ENCODE measurements around the gene HIVEP2. TPM values are rescaled to one million over a fixed set of nuclear protein-coding genes. Genes with fewer than 3 reads are reported as not detected.

The HIVEP2 gene
- total RNA-seq, 4 donors from 2014 or later = 17.5 to 21.8 (median 20.6) TPM

DNA sequence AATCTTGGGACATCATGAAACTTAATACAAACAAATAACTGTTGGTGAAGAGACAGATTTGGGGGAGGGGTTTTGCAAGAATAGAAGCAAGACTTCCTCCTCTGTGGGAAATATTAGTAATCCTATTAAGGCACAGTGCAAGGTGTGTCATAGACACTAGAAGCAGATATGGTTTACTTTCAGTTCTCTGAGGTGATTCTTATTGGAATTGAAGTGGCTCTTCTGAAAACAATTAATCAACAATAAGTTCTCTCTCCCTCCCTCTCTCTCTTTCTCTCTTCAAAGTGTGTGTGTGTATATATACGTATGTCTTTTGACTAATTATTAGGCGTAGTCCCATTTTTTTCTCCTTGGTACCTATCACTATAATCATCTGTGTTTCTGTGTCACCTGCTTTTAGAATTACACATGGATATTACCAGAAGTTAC lies 99.8 kb downstream of the HIVEP2 start:
- TF ChIP-seq CTCF (IDR thresholded peaks at IDR 0.05; ENCODE audit: low read depth) = no peak

DNA sequence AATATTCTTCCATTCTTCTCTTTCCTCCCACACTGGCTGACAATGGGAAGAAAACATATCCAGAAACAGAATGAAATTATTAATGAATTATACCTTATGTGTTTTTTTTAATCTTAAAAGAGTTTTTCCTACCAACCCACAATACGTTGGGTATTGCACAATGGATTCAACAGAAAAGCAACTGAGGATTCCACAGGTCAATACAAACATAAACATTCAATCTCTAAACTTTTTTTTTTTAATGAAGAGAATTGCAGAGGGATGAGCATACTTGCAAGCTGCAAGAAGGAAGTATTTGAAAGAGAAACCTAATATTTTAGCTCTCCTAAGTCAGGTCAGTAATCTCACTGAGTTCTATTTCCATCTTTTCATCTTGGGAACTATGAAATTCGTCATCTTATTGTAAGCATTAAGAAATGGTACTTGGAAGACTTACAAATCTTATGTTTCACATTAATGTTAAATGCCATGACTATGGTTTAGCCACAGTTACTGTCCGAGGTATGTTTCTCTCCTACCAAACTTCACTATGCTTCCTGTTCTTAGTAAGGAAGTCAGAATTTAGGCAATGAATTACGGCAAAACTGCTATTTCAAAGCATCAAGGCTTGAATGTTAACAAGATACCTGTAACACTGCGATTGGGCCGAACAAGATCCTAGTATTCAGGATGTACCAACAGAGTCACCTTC lies 100.8 kb downstream of the HIVEP2 start:
- no peak for TF ChIP-seq CTCF (IDR thresholded peaks at IDR 0.05; ENCODE audit: low read depth)

GRCh38 chr6:142843361-142843760 lies 101.6 kb downstream of the HIVEP2 start:
- TF ChIP-seq CTCF (IDR thresholded peaks at IDR 0.05; ENCODE audit: low read depth) = no peak

DNA sequence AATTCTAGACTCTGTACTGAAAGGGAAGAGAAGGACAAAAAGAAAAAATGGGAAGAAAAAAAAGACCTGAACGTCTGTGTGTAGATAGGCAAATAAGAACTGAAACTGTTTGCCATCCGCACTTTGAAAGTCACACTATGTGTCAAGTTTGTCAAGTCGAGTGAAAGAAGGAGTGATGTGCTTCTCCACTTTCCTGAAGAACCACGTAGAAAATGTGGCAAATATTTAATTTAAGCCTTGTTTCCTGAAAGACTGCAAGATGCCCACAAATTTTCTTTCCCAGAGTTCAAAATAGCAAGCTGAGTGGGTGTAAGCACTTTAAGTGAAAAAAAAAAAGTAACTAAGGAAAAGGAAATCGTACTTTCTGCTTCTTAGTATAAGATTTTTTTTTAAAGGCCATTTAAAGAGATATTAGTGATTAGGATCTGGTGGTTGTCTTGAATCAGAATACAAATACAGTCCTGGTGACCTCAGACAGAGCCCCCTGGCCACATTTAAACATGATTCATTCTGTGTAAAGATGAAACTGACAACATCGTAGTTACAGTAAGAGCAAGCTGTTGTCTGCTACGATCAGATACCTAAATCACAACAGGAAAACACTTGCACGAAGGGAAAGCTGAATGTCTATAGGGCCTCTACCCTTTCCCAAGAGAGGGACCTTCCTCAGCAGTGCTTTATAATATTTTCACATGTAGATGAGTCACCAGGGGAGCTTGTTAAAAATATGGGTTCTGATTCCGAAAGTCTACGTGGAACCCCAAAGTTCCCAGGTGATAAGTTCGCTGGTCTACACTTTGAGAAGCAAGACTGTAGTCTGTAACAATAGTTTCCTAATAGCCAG lies 102.3 kb downstream of the HIVEP2 start:
- no peak for TF ChIP-seq CTCF (IDR thresholded peaks at IDR 0.05; ENCODE audit: low read depth)

DNA sequence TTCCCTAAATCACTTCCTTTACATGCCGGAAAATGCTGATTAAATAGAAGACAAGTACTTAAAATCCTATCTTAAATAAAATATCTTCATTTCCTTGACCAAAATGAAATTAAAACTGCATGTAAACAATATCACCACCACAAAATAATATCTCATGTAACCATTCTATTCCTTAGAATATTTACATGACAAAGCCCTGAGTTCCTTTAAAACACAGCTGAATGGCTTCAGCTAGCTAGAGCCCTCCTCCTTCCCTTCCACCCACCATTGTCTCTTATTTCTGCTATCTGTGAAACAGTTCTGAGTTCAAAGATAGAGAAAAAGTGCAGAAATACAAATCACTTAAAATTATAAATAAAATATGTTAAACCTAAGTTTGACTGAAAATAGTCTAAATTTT lies 103.1 kb downstream of the HIVEP2 start:
- no peak for TF ChIP-seq CTCF (IDR thresholded peaks at IDR 0.05; ENCODE audit: low read depth)

DNA sequence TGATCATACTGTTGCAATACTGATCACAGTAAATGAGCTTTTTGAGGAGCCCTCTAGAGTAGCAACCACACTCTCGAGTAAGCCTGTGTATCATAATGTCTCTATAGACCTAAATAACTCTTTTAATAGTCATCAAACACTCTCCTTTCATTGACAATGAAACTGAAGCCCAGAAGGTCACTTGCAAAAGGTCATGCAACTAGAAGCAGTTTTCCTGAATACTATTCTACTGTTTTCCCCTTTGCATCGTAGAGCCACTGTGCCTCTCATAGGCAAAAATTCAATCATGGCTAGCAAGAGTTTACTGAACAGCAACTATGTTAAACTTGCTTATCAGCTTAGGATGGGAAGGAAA lies 105.3 kb downstream of the HIVEP2 start:
- no peak for TF ChIP-seq CTCF (IDR thresholded peaks at IDR 0.05; ENCODE audit: low read depth)
